ENCODE measurements around the gene HS3ST1.
"Not testable (repeated sequence)": the region's sequence is repeated elsewhere in the genome, so short reads cannot be mapped to it uniquely, and the experiment has no call there.

Gene HS3ST1

DNA sequence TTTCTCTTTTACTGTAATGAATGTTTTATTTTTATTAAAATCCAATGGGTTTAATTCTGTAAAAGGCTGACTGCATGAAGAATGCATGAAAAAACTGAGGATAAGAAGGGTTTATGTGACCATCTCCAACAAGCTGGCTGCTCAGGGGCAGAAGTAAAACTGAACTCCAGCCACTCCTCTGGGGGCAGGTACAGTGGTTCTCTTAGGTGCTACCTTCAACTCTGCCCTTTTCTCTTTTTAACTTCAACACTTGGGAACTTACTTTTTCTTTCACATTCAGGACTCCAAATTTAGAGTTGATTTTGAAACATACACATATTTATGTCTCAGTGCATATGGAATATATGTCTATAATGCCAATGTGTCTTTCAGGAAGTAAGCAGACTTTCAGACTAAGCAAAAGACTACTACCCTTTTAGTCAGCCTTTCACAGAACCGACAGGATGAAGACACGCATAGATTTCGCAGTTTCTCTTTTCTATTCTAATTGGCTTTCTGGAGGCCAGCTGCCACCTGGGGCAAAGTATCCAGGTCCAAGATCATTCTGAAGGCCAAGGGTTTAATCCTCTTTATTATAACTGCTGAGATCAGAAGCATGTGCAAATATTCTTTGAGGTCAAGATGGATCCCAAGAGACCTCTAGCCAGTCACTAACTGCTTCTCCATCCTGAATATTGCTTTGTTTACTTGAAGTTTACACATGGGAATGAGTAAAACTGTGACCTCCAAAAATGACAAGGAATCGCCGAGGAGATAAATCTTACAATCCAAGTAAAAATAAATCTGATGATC, 30.7 kb downstream of the HS3ST1 start:
- DNase-seq, result no peak

DNA sequence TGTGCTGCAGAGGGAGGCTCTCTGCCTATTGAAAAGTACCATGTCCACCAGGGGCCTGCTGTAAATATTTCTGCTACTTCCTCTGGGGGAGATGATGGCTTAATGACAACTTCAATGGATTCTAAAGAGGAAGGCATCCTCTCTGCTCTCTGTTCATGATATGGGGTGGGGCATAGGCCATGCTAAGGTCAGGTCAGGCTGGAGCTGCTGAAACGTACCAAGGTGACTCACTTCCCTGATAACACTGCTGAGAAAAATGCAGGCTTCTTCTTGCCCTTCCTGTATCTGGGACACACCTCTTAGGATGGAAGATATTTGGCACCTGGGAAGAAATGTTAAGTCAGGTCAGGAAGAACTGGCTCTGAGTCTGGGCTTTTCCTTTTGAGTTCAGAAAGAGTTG, 31.5 kb downstream of the HS3ST1 start:
- DNase-seq, result no peak

DNA sequence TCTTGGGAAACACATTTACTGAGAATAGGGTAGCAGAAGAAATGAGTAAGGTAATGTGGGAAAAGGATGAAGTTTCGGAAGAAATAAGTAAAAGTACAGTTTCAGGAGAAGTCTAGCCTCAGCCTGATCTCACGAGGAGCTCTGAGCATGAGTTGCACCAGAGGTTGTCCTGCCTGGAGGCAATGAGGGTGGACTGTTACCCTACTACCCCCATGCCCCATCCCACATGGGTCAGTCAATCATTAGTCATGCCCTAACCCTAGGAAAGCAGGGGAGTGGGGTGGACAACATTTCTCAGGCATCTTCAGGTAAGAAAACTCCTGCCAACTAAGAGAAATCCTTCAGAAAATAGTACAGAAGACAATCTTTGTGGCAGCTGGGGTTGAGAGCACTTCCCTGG, 35.1 kb downstream of the HS3ST1 start:
- no peak for DNase-seq

DNA sequence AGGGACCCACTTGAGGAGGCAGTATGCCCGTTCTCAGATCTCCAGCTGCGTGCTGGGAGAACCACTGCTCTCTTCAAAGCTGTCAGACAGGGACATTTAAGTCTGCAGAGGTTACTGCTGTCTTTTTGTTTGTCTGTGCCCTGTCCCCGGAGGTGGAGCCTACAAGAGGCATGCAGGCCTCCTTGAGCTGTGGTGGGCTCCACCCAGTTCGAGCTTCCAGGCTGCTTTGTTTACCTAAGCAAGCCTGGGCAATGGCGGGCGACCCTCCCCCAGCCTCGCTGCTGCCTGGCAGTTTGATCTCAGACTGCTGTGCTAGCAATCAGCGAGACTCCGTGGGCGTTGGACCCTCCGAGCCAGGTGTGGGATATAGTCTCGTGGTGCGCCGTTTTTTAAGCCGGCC, 44.6 kb downstream of the HS3ST1 start:
- not testable (repeated sequence) for DNase-seq

DNA sequence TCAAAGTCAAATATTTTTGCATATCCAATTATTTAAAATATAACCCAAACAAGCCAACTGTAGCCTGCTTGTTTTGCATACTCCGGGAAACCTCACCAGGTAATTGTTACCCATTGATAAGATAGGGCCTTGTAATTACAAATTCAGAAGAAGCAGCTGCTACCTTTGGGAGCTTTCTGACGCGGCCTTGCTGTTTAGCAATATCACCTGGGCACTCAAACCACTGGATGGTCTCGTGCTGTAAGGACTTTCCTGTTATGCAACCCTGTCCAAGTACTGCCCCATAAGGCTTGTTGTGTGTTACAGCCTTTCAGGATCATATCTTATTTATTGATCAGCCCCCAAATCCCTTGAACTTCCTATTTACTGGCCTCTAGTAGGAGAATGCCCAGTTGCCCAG, 52.1 kb downstream of the HS3ST1 start:
- DNase-seq, result no peak

DNA sequence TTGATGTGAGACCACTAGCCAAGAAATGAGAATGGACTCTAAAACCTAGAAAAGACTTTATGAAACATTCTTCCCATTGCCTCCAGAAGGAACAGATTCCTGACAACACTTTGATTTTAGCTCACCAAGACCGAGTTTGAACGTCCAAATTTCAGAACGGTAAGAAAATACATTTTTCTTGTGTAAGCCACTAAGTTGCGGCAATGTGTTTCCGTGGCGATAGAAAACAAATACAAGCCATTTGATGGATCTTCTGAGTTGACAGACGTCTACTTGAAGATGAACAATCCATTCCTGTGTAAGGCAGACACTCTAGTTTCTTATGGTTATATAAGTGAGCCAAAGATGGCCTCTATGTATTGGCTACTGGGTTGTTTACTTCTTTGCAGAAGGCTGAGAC, 52.5 kb downstream of the HS3ST1 start:
- no peak for DNase-seq

DNA sequence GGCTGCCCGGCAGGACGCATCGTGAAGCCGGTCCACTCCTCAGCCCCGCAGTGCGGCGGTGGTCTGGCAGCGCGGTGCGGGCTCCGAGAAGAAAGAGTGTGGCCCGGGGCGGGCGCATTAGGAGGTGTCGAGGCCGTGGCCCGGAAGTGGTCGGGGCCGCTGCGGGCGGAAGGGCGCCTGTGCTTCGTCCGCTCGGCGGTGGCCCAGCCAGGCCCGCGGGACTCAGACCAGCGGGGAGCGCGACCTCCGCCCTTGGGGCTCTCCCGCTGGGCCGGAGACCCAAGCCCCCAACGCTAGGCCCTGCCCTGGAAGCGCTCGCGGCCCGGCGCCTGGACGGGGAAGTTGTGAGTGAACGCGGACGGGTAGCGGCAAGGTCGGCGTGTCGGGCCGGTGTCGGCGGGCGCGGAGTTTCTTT, 60.0 kb downstream of the HS3ST1 start:
- no peak for DNase-seq

DNA sequence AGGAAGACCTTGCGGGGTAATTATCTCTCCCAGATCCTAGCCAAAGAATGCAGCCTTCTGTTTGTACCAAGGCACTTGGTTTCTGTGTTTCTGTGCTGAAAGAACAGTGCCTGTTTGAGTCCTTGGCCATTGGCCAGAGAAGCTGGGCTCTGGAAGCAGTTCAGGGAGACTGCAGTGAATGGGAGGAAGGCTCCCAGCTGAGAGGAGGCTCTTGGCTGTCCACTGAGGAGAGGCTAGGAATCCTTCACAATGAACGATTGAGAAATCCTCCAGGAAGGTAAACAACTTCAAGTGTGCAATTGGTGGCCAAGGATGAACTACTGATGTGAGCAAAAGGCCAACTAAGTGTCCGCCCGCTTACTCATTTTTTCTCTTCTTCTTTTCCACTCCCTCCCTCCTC, 61.3 kb downstream of the HS3ST1 start:
- no peak for DNase-seq

DNA sequence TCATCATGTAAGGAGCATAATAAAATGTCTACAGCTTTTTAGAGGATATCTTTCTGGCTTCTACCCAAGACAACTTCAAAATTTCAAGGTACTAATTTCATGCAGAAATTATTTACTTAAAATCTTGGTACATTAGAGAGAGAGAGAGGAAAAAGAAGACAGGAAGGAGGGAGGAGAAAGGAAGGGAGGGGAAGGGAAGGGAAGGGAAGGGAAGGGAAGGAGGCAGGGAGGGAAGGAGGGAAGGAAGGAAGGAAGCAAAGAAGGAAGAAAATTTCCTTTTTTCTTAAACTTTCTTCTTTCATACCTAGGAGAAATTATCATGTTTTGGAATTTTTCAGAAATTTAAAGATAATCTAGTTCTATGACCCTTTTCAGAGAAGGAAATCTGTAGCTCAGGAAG, 61.8 kb downstream of the HS3ST1 start:
- no peak for DNase-seq

DNA sequence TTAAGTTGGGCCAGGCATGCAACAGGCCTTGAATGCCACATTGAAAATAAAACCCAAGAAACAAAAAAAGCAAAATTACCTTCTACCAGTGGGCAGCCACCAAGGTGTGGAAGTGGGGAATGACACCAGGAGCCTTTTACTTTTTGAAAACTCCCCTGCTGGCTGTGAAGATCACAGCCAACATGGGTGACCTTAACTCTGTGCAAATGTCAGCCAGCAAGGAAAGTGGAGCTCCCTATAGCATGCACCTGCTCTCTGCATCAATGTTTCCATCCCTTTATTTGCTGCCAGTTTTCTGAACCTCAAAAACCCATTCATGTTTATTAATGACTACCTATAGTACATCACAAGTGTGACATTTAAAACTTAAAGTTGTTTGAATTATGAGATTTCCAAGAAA, 63.7 kb downstream of the HS3ST1 start:
- no peak for DNase-seq

DNA sequence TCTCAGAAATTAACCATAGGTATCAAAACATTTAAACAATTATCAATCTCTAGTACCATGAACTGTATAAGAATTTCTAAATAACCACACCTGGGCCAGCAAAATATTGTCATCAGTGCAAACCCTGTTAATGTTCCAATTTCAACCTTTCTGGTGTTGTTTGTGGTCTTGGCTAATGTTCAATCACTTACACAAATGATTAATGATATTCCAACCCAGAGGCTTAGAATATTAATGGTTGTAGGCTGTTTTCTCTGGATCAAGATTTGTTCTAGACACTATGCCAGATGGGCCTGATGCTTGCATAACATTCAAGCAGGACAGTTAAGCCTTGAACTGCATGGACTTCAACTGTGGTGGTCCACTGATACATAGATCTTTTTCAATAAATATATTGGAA, 69.1 kb downstream of the HS3ST1 start:
- DNase-seq, result no peak

DNA sequence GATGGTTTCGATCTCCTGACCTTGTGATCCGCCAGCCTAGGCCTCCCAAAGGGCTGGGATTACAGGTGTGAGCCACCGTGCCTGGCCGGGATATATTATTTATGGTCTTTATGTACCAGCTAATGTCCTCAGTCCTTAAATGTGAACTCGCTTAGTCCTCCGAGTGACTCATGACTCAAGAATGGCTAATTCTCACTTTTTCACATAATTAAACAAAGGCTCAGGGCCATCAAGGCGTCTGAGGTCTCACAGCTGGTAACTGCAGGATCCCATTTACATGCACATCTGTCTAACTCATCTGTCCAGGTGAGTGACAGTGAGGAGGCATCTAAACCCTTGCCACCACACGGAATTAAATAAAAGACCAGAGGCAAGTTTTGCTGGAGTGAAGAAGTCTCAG, 73.5 kb downstream of the HS3ST1 start:
- DNase-seq, result no peak

DNA sequence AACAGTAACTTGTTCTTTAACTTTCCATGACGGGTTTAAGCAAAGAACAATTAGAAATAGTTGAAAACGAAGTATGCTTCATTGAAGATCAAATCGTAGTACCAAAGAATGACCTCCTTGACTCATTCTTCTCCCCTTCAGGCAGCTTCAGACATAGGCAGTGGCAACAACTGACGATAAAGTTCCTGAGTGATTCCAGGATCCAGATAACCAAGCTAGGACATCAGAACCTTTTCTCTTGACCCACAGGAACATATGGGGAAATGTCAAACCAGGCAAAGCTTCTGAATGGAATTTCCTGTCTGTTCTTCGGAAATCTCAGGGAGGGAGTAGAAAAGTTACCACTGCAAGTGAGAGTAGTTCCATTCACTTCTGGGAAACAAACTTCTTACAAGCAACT, 74.2 kb downstream of the HS3ST1 start:
- DNase-seq, result no peak

DNA sequence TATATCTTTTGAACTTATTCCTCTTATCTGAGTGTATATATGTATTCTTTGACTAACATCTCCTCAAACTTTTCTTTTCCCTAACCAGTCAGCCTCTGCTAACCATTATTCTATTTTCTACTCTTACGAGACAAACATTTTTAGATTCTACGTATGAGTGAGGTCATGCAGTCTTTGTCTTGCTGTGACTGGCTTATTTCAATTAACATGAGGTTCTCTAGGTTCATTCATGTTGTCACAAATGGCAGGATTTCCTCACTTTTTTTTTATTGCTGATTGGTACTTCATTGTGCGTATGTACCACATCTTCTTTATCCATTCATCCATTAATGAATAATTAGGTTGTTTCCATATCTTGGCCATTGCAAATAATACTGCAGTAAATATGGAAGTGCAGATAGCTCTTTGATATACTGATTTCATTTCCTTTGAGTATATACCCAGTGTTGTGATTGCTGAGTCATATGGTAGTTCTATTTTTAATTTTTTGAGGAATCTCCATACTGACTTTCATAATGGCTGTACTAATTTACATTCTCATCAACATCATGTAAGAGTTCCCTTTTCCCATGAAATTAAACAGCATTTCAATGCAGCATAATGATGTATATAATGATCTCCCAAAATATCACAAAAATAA, 80.1 kb downstream of the HS3ST1 start:
- no peak for DNase-seq

DNA sequence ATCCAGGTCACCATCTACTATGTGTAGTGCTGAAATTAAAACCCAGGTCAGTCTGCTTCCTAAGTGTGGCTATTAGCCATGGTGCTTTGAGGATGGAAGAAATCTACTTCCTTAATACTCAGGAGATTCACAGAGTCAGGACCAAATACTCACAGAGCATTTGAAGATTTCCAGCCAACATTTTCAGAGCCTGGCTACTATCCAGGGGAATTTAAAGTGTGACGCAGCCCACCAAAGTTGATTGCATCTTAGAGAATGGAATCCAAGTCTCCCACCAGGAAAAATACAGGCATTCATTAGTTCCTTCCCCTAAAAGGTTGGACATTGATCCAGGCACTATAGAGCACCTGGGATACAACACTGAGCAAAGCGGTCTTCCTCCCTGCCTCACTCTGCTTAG, 83.8 kb downstream of the HS3ST1 start:
- DNase-seq, result no peak

DNA sequence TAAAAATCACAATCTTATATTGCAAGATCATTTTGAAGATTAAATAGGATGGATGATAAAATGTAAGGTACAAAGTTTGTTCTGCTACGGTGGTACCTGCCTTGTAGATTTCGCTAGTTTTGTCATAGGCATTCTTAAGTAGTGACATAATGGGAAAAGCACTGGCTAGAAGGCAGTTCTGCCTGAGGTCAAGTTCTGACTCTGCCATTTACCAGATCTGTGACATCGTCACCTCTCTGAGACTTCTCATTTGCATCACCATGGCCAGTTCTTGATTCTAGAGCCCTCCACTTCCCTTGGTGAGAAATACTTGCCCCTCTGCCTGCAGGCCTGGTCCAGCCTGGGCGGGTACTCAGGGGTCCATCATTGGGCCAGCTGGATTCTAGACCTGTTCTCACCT, 85.2 kb downstream of the HS3ST1 start:
- DNase-seq, result no peak
